Gastroesophageal sphincter (tissue), 4 donors: ENCODE results near the gene LTO1. TPM values are rescaled to one million over a fixed set of nuclear protein-coding genes. Genes with fewer than 3 reads are reported as not detected.

Experiments used
- ATAC-seq: fragments of 150-250 bp; one replicate; pipeline ENCODE4 v1.9.1; 2016; ENCODE audit warnings: mild to moderate bottlenecking, moderate library complexity
- H3K27ac ChIP-seq, 4 donors: fragments of 200-600 bp; sonication (generic) in 3 of 4; 1 replicate in 3 of 4; 2 replicates in 1 of 4; pipeline ENCODE4 v1.5.1; 2016 to 2019
- H3K27me3 ChIP-seq: fragments of 200-600 bp; sonication (generic); one replicate; pipeline ENCODE4 v1.5.1; 2019
- H3K36me3 ChIP-seq, 2 donors: fragments of 200-600 bp; sonication (generic); one replicate each; pipeline ENCODE4 v1.5.1; 2019; ENCODE audit warnings: control low read depth in 1 of 2
- H3K4me1 ChIP-seq, 3 donors: fragments of 200-600 bp; sonication (generic); 1 replicate in 2 of 3; 2 replicates in 1 of 3; pipeline ENCODE4 v1.5.1; 2016 to 2019; ENCODE audit warnings: control low read depth in 2 of 3
- H3K4me3 ChIP-seq, 2 donors: fragments of 200-600 bp; sonication (generic); one replicate each; pipeline ENCODE4 v1.5.1; 2019; ENCODE audit warnings: mild to moderate bottlenecking in 1 of 2, moderate library complexity in 1 of 2
- H3K9me3 ChIP-seq, 3 donors: fragments of 200-600 bp; sonication (generic); one replicate each; pipeline ENCODE4 v1.5.1; 2017 to 2019; ENCODE audit warnings: control low read depth in 2 of 3
- CTCF ChIP-seq, 4 experiments: fragments of 200-600 bp in 2 of 4; fragments of 450-650 bp in 2 of 4; sonication (generic) in 1 of 4; IDR thresholded peaks; one replicate each; pipeline ENCODE4 v1.5.1; 2017 to 2019; ENCODE audit warnings: antibody characterized with exemption in 4 of 4, mild to moderate bottlenecking in 2 of 4, moderate library complexity in 2 of 4
- EP300 ChIP-seq: sonication (generic); formaldehyde crosslinking; IDR thresholded peaks from one replicate; pipeline ENCODE4 v1.6.1; 2017; ENCODE audit warnings: antibody characterized with exemption, mild to moderate bottlenecking
- POLR2A ChIP-seq, 2 donors: fragments of 450-650 bp; IDR thresholded peaks; one replicate each; pipeline ENCODE4 v1.6.1; 2017; ENCODE audit warnings: antibody characterized with exemption in 2 of 2, mild to moderate bottlenecking in 2 of 2, moderate library complexity in 1 of 2
- POLR2AphosphoS5 ChIP-seq: sonication (generic); formaldehyde crosslinking; IDR thresholded peaks from one replicate; pipeline ENCODE4 v1.6.1; 2017; ENCODE audit warnings: antibody characterized with exemption
- WGBS, 2 donors: methylation state at CpG; one replicate each; pipeline ENCODE4 v1.1.5; 2018; ENCODE audit warnings: low coverage in 1 of 2; 5-methylcytosine and 5-hydroxymethylcytosine counted together
- total RNA-seq, 4 donors: library from RNA; depleted of rRNA; stranded (reverse); fragments of >200 nt; gene quantifications; one replicate each; pipeline ENCODE4 v1.1.0, GENCODE V29; 2016

LTO1 gene
- total RNA-seq, 4 donors from 2014 or later, result 13.7 to 34.4 (median 18.0) TPM

GRCh38 chr11:69666261-69666660 lies 8.9 kb downstream of the LTO1 start:
- 93 to 100% methylated on average over 3 to 6 of the region's 14 CpGs for WGBS, 2 donors
- Histone ChIP-seq H3K9me3 (no peaks in the 10 kb centered on the region), H3K27me3 (no peaks in the 10 kb centered on the region), H3K36me3 (peaks cover 0 to 83% of the 10 kb centered on the region in 2 donors), H3K27ac (no peak overlapping the region), H3K4me3 (no peak overlapping the region), H3K4me1 (peaks cover 0 to 18% (median 8%) of the 10 kb centered on the region in 3 donors)
- TF ChIP-seq POLR2AphosphoS5, result no peak
- no peak for TF ChIP-seq EP300
- TF ChIP-seq CTCF (IDR thresholded peaks at IDR 0.05), result no peak
- TF ChIP-seq POLR2A (IDR thresholded peaks at IDR 0.05), result no peak
- no peak for ATAC-seq

- Histone ChIP-seq H3K36me3 (peaks cover 0 to 83% of the 10 kb centered on the region in 2 donors), H3K27me3 (no peaks in the 10 kb centered on the region), H3K4me3 (no peak overlapping the region), H3K4me1 (peaks cover 0 to 16% (median 8%) of the 10 kb centered on the region in 3 donors), H3K9me3 (no peaks in the 10 kb centered on the region), H3K27ac (no peak overlapping the region)
- TF ChIP-seq POLR2AphosphoS5 (no peak), POLR2A (IDR thresholded peaks at IDR 0.05) (no peak), EP300 (no peak), CTCF (IDR thresholded peaks at IDR 0.05) (no peak)
- 82 to 85% methylated on average over 6 to 9 of the region's 11 CpGs for WGBS, 2 donors
- ATAC-seq, result no peak
Observed at GRCh38 chr11:69665669-69666068, 9.5 kb downstream of the LTO1 start.

- Histone ChIP-seq H3K9me3 (no peaks in the 10 kb centered on the region), H3K27me3 (no peaks in the 10 kb centered on the region), H3K4me1 (peaks cover 0 to 9% (median under 1%) of the 10 kb centered on the region in 3 donors), H3K4me3 (no peak overlapping the region), H3K27ac (no peak overlapping the region), H3K36me3 (peaks cover 0 to 81% of the 10 kb centered on the region in 2 donors)
- ATAC-seq, result no peak
- 80 to 87% methylated on average over 2 to 5 of the region's 8 CpGs for WGBS, 2 donors
- TF ChIP-seq CTCF (IDR thresholded peaks at IDR 0.05) (no peak), EP300 (no peak), POLR2AphosphoS5 (no peak), POLR2A (IDR thresholded peaks at IDR 0.05) (no peak)
Observed at GRCh38 chr11:69664901-69665300, 10.3 kb downstream of the LTO1 start.

GRCh38 chr11:69664103-69664775 lies 10.9 kb downstream of the LTO1 start:
- peaks cover 0 to 76% of the 10 kb centered on the region in 2 donors for H3K36me3 ChIP-seq

More at GRCh38 chr11:69664103-69664775, 10.9 kb downstream of the LTO1 start:
- WGBS, 2 donors, result 89 to 98% methylated on average over 11 to 12 of the region's 17 CpGs
- no peak for ATAC-seq
- TF ChIP-seq POLR2A (IDR thresholded peaks at IDR 0.05) (no peak), POLR2AphosphoS5 (no peak), CTCF (IDR thresholded peaks at IDR 0.05) (no peak), EP300 (no peak)
- Histone ChIP-seq H3K4me3 (no peak overlapping the region), H3K27me3 (no peaks in the 10 kb centered on the region), H3K4me1 (peaks cover 0 to 2% (median 0%) of the 10 kb centered on the region in 3 donors), H3K27ac (no peak overlapping the region), H3K9me3 (no peaks in the 10 kb centered on the region)
